HL-60 (cell line): ENCODE data around the gene RBM10.

ENCODE experiments used
- DNase-seq, 2 experiments: peaks; one replicate each; pipeline ENCODE4 v3.0.0-alpha.2; 2010 to 2020; ENCODE audit warnings: low read depth in 1 of 2, low spot score in 1 of 2
- H3K27ac ChIP-seq: fragments of 250-450 bp; sonication (Bioruptor Pico); replicated peaks from 2 replicates; pipeline ENCODE4 v1.5.1; 2020; ENCODE audit warnings: mild to moderate bottlenecking, moderate library complexity
- H3K27me3 ChIP-seq: fragments of 250-450 bp; sonication (Bioruptor Pico); 2 replicates; pipeline ENCODE4 v1.5.1; 2021; ENCODE audit warnings: mild to moderate bottlenecking, moderate library complexity; ENCODE audit not compliant: insufficient read depth, poor library complexity, severe bottlenecking
- H3K4me3 ChIP-seq: replicated peaks from 2 replicates; pipeline ENCODE4 v1.5.1; 2011; ENCODE audit warnings: mild to moderate bottlenecking, control low read depth, low read length; ENCODE audit not compliant: insufficient read depth
- GABPA ChIP-seq: IDR thresholded peaks from 2 replicates; pipeline ENCODE4 v1.6.1; 2012; ENCODE audit warnings: low read depth
- POLR2AphosphoS5 ChIP-seq: IDR thresholded peaks from 2 replicates; pipeline ENCODE4 v1.6.1; 2012; ENCODE audit warnings: low read depth
- SPI1 ChIP-seq: IDR thresholded peaks from 2 replicates; pipeline ENCODE4 v1.6.1; 2012; ENCODE audit warnings: low read depth, mild to moderate bottlenecking, borderline replicate concordance
- TF ChIP-seq, protein P1 (sequence below): IDR thresholded peaks from one replicate; pipeline ENCODE4 v1.5.1; 2011; ENCODE audit warnings: low read length, control low read depth, inconsistent platforms; ENCODE audit not compliant: insufficient read depth
- TF ChIP-seq, protein P2 (sequence below): IDR thresholded peaks from 2 replicates; pipeline ENCODE4 v1.6.1; 2012; ENCODE audit warnings: low read depth; ENCODE audit not compliant: insufficient replicate concordance

RBM10 gene

DNA sequence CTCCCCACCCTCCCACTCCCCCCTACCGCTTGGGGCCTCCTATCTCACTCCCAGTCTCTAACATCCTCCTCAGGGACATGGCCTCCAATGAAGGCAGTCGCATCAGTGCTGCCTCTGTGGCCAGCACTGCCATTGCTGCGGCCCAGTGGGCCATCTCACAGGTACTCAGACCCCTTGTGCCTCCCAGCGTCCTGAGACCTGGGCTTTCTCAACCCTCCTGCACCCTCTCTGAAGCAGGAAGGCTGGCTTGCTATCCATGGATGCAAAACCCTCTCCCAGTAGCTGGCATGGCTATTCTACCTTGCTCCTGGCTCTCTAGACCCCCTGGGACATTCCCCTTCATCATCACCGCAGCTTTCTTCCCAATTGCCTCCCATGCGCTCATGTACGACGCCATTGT is 35.3 kb downstream of the RBM10 start:
- no peaks in the 10 kb centered on the region for H3K27me3 ChIP-seq
- H3K27ac ChIP-seq, result no peak overlapping the region
- no peak for DNase-seq
- TF ChIP-seq, protein P1, sequence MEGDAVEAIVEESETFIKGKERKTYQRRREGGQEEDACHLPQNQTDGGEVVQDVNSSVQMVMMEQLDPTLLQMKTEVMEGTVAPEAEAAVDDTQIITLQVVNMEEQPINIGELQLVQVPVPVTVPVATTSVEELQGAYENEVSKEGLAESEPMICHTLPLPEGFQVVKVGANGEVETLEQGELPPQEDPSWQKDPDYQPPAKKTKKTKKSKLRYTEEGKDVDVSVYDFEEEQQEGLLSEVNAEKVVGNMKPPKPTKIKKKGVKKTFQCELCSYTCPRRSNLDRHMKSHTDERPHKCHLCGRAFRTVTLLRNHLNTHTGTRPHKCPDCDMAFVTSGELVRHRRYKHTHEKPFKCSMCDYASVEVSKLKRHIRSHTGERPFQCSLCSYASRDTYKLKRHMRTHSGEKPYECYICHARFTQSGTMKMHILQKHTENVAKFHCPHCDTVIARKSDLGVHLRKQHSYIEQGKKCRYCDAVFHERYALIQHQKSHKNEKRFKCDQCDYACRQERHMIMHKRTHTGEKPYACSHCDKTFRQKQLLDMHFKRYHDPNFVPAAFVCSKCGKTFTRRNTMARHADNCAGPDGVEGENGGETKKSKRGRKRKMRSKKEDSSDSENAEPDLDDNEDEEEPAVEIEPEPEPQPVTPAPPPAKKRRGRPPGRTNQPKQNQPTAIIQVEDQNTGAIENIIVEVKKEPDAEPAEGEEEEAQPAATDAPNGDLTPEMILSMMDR, result no peak
- TF ChIP-seq GABPA (no peak), POLR2AphosphoS5 (no peak), SPI1 (no peak)
- TF ChIP-seq, protein P2, sequence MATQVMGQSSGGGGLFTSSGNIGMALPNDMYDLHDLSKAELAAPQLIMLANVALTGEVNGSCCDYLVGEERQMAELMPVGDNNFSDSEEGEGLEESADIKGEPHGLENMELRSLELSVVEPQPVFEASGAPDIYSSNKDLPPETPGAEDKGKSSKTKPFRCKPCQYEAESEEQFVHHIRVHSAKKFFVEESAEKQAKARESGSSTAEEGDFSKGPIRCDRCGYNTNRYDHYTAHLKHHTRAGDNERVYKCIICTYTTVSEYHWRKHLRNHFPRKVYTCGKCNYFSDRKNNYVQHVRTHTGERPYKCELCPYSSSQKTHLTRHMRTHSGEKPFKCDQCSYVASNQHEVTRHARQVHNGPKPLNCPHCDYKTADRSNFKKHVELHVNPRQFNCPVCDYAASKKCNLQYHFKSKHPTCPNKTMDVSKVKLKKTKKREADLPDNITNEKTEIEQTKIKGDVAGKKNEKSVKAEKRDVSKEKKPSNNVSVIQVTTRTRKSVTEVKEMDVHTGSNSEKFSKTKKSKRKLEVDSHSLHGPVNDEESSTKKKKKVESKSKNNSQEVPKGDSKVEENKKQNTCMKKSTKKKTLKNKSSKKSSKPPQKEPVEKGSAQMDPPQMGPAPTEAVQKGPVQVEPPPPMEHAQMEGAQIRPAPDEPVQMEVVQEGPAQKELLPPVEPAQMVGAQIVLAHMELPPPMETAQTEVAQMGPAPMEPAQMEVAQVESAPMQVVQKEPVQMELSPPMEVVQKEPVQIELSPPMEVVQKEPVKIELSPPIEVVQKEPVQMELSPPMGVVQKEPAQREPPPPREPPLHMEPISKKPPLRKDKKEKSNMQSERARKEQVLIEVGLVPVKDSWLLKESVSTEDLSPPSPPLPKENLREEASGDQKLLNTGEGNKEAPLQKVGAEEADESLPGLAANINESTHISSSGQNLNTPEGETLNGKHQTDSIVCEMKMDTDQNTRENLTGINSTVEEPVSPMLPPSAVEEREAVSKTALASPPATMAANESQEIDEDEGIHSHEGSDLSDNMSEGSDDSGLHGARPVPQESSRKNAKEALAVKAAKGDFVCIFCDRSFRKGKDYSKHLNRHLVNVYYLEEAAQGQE, result no peak
- H3K4me3 ChIP-seq, result no peak overlapping the region

DNA sequence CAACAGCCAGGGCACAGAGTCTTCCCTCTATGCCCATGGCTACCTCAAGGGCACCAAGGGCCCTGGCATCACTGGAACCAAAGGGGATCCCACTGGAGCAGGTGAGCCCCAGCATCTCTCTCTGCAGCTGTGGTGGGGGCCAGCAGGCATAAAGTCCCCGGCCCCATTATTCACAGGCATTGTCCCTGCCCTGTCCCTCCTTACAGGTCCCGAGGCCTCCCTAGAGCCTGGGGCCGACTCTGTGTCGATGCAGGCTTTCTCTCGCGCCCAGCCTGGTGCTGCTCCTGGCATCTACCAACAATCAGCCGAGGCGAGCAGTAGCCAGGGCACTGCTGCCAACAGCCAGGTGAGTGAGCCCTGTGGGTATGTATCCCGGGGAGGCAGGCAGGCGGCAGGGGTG is 36.3 kb downstream of the RBM10 start:
- H3K27me3 ChIP-seq, result no peaks in the 10 kb centered on the region
- no peak overlapping the region for H3K27ac ChIP-seq
- no peak overlapping the region for H3K4me3 ChIP-seq
- TF ChIP-seq POLR2AphosphoS5 (no peak), GABPA (no peak)
- TF ChIP-seq, protein P2, result no peak
- TF ChIP-seq, protein P1, result no peak
- DNase-seq, result no peak

DNA sequence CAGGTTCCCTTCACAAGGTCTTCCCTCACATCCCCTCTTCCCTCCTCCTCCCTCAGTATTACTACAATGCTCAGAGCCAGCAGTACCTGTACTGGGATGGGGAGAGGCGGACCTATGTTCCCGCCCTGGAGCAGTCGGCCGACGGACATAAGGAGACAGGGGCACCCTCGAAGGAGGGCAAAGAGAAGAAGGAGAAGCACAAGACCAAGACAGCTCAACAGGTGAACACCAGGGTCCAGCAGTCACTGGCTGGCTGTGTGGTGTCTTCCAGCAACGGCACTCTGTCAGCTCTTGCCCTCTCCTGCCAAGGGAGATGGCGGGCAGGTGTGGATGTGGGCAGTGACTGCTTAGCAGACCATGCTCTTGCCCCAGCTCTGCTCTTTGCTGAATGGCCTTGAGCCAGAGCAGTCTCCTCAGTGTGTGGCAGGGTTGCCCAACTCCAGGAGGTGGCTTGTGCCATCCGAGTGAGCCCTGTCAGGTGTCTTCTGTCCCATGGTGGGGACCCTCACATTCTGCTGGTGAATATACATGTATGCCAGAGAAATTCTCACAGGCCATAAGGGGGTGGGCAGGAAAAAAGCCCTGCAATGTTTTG is 37.2 kb downstream of the RBM10 start:
- TF ChIP-seq, protein P2, result no peak
- TF ChIP-seq GABPA (no peak), POLR2AphosphoS5 (no peak)
- TF ChIP-seq, protein P1, result no peak

More for the DNA sequence above, 37.2 kb downstream of the RBM10 start:
- no peak for DNase-seq
- Histone ChIP-seq H3K27ac (no peak overlapping the region), H3K4me3 (no peak overlapping the region), H3K27me3 (no peaks in the 10 kb centered on the region)
